GM18517 (cell line): ENCODE data around the gene EML1.
"Not testable (repeated sequence)": the region's sequence is repeated elsewhere in the genome, so short reads cannot be mapped to it uniquely, and the experiment has no call there.

Source experiments
- ATAC-seq: cut with Tn5 transposase; IDR thresholded peaks from one replicate; pipeline ENCODE4 v1.9.1; 2021; ENCODE audit warnings: mild to moderate bottlenecking, moderate library complexity; ENCODE audit not compliant: unreplicated experiment

The EML1 gene

DNA sequence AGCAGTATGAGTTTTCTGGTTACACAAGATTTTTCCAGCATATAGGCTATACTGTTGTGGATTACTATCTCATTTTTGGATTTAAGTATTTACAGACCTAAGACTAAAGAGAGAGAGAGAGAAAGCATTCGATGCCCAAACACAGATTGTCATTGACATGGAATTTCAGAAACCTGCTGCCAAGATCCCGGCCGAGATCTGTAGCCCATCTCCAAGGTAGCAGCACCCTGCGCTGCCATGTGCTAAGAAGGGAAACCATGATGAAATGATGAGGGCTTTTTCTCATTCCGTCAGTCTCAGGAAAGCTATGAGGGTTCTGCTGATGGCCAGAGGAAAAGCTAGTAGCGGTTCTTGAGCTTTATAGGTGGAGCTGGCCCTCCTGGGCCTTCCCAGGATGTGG, 136.4 kb downstream of the EML1 start:
- no peak for ATAC-seq

DNA sequence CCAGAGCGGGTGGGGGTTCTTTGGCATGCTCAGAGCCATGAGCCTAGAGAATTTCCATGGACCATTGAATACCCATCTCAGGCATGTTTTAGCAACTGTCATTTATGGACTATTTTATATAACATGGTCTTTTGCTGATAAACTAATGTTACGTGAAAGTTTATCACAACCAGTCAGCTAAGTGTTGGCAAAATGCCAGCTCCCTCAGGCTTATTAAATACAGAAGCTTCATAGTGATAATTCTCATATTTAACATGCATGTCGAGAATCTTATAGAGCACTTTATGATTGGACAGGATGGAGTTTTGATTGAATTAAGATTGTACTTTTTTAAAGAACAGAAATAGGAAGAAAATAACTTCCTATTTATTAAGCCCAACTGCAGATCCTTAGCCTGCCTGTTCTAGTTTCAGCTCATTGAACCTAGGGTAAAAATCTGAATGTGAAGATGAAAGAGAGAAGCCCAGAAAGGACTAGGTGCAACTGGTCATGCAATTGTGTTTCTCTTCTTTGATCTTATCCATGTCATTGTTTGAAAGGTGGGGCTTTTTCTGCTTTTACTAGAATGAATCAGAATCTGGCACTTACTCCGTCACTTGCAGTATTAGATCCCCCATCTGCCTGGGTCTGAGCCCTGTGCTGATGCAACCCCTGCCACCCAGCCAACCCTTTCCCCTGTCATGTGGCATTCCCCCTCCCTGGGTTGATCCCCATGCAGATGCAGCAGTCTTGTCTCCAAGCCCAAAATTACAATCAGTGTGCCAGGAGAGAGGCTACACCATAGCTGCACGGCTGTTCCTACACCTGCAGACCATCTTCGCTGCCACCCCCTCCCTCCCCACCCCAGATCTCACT, 137.4 kb downstream of the EML1 start:
- peak; percentile 82 for ATAC-seq

DNA sequence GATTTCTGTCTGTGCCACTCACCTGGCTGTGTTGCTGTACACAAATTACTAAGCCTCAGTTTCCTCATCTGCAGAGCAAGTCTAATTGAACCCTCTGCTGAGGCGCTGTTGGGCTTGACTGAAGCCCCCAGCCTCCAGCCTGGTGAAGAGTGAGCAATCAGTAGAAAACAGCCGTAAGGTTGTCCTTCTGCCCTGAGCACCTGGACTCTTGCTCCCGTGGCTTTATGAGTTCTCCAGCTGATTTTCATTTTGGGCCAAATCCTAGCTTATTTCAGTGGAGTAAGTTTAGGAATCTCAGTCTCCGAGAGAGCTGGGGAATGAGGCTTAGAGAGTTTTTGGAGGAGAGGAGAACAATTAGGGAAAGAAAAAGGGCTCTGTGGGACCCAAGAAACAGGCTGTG, 138.1 kb downstream of the EML1 start:
- no peak for ATAC-seq

DNA sequence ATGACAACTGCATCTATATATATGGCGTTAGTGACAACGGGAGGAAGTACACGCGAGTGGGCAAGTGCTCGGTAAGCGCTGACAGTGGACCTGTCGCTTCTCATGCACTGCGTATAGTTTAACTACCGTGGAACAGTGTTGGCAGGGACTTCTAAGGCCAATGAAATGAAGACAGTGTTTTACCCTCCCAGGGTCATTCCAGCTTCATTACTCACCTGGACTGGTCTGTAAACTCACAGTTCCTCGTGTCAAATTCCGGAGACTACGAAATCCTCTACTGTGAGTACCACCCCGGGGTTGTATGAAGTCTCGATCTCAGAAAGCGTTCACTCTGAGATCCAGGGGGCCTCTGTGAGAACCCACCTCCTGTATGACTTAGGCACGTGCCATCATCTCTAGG, 142.8 kb downstream of the EML1 start:
- ATAC-seq: no peak

DNA sequence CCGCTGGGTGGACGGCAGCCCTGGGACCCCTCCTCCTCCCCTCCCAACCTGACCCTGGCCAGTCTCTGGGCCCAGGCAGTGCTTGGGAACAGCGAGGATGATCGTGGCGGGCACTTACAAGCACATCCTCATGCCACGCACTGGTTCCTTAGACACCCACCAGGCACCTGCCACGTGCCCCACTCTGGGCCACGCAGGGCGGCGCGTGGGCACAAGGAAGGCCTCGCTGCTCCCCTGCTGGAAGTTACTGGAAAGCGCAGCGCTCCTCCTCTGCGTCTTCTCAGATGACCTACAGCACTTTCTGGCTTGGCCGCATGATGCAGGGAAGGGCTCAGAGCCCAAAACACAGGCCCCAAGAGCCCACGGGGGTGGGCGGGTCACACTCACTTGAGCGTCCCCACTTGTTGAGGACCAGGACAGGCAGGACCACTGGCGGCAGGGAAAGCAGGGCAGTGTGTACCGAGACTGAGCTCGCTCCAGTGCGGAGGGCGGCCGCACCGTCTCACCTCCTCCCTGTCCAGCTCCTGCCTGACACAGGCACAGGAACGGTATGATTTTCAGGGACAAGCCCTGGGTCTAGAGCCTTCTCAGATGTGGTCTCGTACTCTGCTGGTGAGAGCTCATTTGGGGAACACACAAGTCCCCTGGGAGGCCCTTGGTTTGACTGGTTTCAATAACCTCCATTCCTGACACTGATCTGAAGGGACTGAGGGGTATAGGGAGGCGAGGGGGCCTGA, 143.7 kb downstream of the EML1 start:
- no peak for ATAC-seq

DNA sequence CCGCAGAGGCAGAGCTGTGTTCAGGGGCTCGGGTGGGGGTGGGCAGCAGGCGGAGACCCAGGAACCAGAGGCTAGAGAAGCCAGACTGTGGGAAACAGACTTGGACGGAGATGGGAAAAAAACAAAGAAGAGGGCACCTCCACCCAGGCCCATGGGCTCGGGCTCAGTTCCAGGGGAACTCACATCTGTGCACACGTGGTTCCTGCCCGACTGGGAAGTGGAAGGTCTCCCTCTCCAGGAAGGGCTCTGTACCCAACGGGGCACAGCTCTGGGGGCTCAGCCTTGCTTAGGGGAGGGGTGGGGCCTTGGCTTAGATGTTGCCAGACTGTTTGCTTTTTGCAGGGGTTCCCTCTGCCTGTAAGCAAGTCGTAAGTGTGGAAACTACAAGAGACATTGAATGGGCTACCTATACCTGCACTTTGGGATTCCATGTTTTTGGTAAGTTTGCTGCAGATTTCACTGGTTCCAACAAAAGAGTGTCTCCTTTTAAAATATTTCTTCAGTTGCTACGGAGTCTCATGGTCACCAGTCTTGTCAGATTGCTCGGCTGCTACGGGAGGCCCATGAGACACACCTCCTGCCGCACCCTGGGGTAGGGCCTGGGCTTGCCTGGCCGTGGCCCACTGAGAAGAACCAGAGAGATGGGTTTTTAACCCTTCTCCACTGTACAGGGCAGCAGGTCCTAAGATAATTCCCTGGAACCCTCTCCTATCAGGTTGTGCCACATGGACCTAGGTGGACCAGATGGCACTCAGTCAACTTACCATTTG, 144.4 kb downstream of the EML1 start:
- ATAC-seq: no peak

DNA sequence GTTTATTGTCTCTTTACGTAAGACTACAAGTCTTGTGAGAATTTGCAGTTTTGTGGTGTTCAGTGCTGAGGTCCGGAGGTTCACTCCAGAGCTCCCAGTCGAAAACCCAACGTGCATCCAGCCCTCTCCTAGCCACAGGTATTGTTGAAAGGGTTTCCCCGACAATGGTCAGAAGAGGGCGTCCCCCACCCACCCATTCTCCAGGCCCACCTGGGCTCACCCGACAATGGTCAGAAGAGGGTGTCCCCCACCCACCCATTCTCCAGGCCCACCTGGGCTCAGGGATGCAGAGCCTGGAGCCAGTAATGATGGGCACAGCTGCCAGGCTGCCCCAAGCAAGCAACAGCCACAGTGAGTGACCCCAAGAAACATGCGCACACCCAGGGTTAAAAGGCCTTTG, 145.2 kb downstream of the EML1 start:
- ATAC-seq: no peak

DNA sequence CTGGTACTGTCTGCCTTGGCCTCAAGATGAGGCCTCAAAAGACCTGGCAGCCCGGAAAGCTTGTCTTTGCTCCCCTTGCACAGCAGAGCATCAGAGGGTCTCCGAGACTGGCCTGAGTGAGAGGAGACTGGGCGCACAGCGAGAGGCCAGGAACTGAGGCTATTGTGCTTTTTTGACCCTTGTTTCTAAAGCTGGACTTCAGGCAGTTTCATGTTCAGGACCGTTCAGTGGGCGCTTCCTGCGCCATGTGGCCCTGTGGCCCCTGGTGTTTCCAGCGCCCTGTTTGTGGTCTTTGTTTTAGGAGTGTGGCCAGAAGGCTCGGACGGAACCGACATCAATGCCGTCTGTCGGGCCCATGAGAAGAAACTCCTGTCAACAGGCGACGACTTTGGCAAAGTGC, 145.7 kb downstream of the EML1 start:
- ATAC-seq: no peak

DNA sequence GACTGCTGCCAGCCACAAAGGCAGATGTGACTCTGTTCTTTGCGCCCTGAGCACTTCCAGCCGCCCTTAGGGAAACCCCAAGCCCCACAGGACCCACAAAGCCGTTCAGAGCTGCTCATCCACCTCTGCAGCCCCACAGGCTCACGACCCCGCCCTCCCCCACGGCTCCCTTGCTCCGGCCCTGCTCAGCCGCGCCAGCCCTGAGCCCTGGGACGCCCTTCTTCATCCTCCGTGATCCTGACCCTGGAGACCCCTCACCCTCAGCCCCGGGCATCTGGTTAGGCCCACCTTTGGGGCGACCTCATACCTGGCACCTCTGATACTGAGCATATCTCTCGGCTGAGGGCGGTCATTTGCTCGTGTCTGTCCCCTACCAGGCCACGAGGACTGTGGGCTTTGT, 146.2 kb downstream of the EML1 start:
- ATAC-seq: no peak

DNA sequence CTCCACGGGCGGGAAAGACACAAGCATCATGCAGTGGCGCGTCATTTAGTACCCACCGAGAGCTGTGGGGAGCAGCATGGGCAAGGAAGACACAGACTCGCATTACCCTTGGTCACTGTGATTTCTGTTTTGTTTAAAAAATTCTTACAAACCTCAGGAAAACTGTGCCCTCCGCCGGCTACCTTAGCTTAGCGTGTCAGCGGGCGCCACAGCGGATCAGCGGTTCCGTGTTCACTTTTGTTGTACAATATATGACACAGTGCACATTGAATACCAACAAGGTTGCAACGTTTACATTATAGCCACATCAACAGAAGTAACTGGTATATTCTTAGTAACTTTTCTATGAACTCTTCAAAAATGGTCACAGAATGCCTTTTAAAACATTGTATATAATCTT, 146.9 kb downstream of the EML1 start:
- ATAC-seq: no peak

DNA sequence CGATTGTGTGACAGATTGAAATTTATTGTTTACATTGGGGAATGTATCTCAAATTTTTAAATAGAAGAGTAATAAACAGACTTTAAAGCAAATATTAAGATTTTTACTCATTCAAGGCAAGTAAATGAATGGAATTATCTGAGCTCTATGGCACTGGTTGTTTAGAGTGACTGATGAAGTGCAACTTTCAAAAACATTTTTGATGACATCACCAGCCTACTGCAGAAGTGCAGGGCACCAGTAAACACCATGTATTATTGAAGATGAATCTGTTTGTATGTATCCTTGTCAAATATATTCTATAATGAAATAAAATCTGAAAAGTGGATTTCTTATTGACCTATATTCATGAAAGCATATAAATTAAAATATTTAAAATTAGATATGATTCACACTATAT, 148.0 kb downstream of the EML1 start:
- ATAC-seq: no peak

DNA sequence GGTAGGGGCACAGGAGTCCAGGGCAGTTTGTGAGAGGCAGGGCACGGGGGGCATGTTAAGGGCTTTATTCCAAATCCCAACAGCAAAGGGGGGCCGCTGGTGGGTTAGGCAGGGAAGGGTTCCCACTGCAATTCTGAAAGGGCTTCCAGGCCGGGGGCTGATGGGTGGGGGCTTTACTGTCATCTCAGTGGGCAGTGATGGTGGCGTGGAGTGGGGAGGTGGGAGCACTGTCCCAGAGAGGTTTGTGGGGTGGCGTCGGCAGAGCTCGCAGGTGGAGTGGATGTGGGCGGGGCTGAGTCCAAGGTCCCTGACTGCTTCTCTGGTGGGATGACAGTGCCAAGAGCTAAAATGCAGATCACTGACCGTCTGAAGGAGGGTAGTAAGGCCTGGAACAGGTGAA, 150.4 kb downstream of the EML1 start:
- ATAC-seq: no peak

DNA sequence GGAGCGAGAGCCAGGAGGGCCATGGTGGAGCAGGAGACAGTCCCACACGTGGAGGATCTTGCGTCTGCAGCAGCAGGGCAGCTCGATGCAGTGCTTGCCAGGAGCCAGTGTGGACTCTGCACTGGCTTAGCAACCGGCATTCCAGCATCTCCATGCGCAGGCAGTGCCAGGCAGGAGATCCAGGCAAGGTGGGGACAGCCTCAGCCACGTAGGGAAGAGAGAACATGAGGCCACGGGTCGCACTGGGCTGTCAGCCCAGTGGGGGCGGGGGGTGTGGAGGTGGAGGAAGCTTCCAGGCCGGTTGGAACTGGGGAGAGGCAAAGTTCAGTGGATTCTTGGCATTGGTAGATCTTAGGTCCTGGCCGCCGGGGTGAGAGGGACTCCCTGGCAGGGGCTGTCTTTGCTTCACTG, 151.0 kb downstream of the EML1 start:
- ATAC-seq: no peak

DNA sequence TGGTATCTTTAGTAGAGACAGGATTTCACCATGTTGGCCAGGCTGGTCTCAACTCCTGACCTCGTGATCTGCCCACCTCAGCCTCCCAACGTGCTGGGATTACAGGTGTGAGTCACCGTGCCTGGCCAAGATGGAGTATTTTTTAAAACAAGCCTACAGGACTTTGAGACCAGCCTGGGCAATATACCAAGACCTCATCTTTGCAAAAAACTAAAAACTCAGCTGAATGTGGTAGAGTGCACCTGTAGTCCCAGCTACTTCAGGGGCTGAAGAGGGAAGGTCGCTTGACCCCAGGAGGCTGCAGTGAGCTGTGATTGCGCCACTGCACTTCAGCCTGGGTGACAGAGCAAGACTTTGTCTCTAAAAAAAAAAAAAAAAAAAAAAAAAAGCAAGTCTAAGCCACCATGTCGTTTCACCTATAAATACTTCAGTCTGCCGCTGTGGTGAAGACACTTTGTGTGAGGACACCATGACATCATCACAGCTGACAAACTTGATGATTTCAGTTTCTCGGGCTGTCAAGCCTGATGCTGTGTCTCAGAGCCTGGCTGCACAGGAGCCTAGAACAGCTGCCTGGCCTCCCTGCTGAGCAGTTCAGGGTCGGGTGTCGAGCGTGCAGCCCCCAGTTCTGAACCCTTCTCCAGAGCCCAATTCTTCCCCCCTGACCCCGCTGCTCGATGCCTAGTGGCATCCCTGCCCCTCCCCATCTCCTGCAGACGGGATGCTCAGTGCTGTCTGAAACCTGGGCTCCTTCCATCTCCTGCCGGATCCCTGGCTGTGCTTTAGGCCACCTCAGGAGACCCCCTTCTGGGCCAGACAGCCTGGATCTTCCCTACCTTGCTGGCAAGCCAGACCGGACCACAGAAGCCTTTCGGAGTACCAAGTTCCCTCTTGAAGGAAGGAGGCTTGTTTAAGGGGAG, 152.8 kb downstream of the EML1 start:
- ATAC-seq: no peak

DNA sequence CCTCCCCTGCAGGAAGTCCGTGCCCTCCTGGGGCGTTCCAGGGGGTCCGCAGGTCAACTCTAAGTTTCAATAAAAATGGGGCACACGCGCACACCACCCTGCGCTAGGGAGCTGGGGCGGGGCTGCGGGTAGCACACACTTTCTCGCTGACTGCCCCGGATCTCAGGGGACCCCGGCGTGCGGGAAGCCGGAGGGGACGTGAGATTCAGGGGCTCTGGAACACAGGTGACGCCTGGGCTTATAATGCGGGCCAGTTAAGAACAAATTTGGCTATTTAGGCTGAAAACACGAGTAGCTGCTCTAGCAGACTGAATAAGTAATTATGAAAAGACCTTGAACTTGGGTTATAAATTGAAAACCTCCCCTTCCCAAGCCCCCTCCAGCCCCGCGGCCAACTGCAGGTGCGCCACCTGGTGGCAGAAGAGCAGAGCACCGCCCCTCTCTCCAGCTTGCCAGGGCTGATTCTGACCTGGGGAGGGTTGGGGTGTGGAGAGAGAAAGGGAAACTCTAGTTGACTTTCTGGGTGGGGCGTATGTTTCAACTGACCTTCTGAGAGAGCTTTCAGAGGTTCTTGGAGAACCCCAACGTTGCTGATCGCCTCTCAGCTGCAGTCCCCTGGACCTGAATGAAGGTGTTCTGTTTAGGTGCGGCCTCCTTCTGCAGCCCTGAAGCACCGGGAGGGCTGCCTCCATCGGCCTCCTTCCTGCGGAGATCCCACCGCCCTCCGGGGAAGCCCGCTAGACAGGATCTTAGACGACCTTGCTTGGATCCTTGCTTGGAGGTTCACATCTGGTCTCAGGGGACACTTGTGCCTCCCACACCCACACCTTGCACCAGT, 153.7 kb downstream of the EML1 start:
- ATAC-seq: no peak

DNA sequence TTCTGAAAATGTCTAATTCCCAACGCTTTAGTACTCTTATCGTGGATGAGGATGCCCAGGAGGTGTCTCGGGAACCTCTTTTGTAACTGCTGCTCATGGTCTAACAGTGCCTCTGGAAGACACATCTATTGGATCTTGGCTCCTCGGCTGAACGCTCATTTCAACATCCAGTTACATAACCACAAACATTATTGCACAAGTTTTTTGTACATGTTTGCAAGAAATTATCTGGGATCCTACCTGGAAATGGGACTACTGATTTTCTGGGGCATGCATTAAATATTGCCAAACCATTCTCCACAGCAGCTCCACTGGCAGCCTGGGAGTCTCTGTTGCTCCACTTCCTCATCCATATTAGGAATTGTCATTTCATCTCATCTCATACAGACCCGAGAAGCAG, 154.5 kb downstream of the EML1 start:
- ATAC-seq: no peak

DNA sequence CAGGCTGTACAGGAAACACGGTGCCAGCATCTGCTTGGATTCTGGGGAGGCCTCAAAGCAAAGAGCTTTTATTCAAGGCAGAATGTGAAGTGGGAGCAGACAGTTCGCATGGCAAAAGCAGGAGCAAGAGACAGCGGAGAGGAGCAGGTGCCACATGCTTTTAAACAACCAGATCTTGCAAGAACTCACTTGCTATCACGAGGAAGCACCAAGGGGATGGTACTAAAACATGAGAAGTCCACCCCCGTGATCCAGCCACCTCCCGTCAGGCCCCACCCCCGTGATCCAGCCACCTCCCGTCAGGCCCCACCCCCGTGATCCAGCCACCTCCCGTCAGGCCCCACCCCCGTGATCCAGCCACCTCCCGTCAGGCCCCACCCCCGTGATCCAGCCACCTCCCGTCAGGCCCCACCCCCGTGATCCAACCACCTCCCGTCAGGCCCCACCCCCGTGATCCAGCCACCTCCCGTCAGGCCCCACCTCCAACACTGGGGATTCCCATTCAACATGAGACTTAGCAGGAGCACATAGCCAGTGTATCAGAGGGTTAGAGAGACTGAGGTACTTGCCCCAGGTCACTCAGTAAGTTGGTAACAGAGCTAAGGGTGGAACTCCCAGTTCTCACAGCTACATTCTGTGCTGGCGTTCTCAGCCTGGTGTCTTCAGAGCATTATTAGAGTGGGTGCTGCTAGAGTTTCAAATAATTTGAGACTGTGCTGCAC, 156.0 kb downstream of the EML1 start:
- ATAC-seq: not testable (repeated sequence)

DNA sequence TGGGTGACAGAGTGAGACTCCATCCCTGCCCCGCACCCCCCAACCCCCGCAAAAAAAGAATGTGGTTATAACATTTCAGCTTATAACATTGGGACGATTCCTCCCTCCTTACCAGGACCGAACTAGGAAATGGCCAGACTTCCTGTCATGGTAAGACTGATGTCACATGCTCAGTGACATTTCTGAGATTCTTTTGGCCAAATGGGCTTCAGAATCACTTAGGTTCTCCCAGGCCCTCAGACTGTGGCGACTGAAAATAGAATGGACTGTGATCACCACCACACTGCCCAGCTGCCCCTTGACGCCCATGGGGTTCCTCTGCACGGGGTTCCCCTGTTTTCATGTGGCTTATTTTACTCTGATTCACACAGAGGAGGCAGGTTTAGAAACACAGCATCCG, 157.0 kb downstream of the EML1 start:
- no peak for ATAC-seq

DNA sequence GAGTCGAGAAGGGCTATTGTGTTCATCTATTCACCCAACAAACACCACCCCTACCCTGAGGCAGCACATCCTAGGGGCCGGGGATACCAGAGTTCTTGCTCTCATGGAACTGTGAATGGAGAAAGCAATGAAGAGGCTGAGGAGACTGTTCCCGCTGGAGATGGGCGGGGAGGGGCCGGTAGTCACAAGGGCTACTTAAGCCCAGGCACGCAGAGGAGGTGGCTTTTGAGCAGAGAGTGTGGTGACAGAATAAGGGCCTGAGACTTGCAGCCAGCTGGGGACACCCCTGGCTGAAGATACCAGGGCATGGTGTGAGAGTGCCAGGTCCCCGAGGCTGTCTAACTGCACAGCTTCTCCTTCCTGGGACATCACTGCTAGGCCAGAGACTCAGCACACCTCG, 157.9 kb downstream of the EML1 start:
- ATAC-seq: no peak
